Measurements from ENCODE around the gene SEC11A. TPM values are rescaled to one million over a fixed set of nuclear protein-coding genes. Genes with fewer than 3 reads are reported as not detected.
A peak's percentile ranks its signal among the peaks of the same experiment; 100 is the strongest.

Gene SEC11A
- total RNA-seq, 1 experiment from 2014 or later = 104 TPM

GRCh38 chr15:84661001-84661400, 54.9 kb downstream of the SEC11A start:
- H3K4me1 ChIP-seq (ENCODE audit: insufficient read depth, low read length, poor library complexity, severe bottlenecking) = peaks cover 16% of the 10 kb centered on the region

GRCh38 chr15:84659904-84660781, 55.8 kb downstream of the SEC11A start:
- peaks cover 16% of the 10 kb centered on the region for H3K4me1 ChIP-seq (ENCODE audit: insufficient read depth, low read length, poor library complexity, severe bottlenecking)
- H3K27ac ChIP-seq (ENCODE audit: low read depth, low read length, poor library complexity, severe bottlenecking) = no peak overlapping the region
- no peak overlapping the region for H3K4me3 ChIP-seq (ENCODE audit: low read depth, low read length, poor library complexity, severe bottlenecking)
- intact Hi-C loops (cut with micrococcal nuclease; ENCODE audit: unreplicated experiment) = no loop called here
- no peak for DNase-seq (ENCODE audit: low spot score)
- ChIA-PET CTCF (no interaction called here), POLR2A (ENCODE audit: low non-redundant PET) (interaction anchor here (0.5 kb wide), 1 partner anchor 26 kb away, joined by 9 read pairs; no protein-coding TSS in a partner anchor)
- H3K27me3 ChIP-seq (replicated peaks; ENCODE audit: insufficient read depth, low read depth, low read length, poor library complexity) = no peaks in the 10 kb centered on the region
- no peaks in the 10 kb centered on the region for H3K36me3 ChIP-seq (ENCODE audit: insufficient read depth, low read length, poor library complexity, severe bottlenecking)
- TF ChIP-seq EZH2 (IDR thresholded peaks at IDR 0.05; ENCODE audit: borderline replicate concordance, low read depth, low read length, poor library complexity, severe bottlenecking) = no peak
- no peak for TF ChIP-seq CTCF (conservative IDR thresholded peaks at IDR 0.05; ENCODE audit: low read depth, low read length)
- no TSS peak for BruUV-seq (replicated peaks)
- no peaks in the 10 kb centered on the region for H3K9me3 ChIP-seq (ENCODE audit: low read depth, low read length, poor library complexity, severe bottlenecking)

More at GRCh38 chr15:84661001-84661400, 54.9 kb downstream of the SEC11A start:
- Histone ChIP-seq H3K36me3 (ENCODE audit: insufficient read depth, low read length, poor library complexity, severe bottlenecking) (peaks cover 4% of the 10 kb centered on the region), H3K27ac (ENCODE audit: low read depth, low read length, poor library complexity, severe bottlenecking) (no peak overlapping the region), H3K9me3 (ENCODE audit: low read depth, low read length, poor library complexity, severe bottlenecking) (no peaks in the 10 kb centered on the region), H3K27me3 (replicated peaks; ENCODE audit: insufficient read depth, low read depth, low read length, poor library complexity) (no peaks in the 10 kb centered on the region), H3K4me3 (ENCODE audit: low read depth, low read length, poor library complexity, severe bottlenecking) (no peak overlapping the region)
- ChIA-PET POLR2A (ENCODE audit: low non-redundant PET) (no interaction called here), CTCF (no interaction called here)
- no peak for DNase-seq (ENCODE audit: low spot score)
- TF ChIP-seq CTCF (conservative IDR thresholded peaks at IDR 0.05; ENCODE audit: low read depth, low read length) (no peak), EZH2 (IDR thresholded peaks at IDR 0.05; ENCODE audit: borderline replicate concordance, low read depth, low read length, poor library complexity, severe bottlenecking) (no peak)
- intact Hi-C loops (cut with micrococcal nuclease; ENCODE audit: unreplicated experiment) = no loop called here
- BruUV-seq (replicated peaks) = no TSS peak

GRCh38 chr15:84658788-84659411, 57.0 kb downstream of the SEC11A start:
- no peaks in the 10 kb centered on the region for H3K27me3 ChIP-seq (replicated peaks; ENCODE audit: insufficient read depth, low read depth, low read length, poor library complexity)
- no peaks in the 10 kb centered on the region for H3K9me3 ChIP-seq (ENCODE audit: low read depth, low read length, poor library complexity, severe bottlenecking)
- no peaks in the 10 kb centered on the region for H3K36me3 ChIP-seq (ENCODE audit: insufficient read depth, low read length, poor library complexity, severe bottlenecking)
- TF ChIP-seq CTCF (conservative IDR thresholded peaks at IDR 0.05; ENCODE audit: low read depth, low read length) (no peak), EZH2 (IDR thresholded peaks at IDR 0.05; ENCODE audit: borderline replicate concordance, low read depth, low read length, poor library complexity, severe bottlenecking) (no peak)
- DNase-seq (ENCODE audit: low spot score) = no peak
- intact Hi-C loops (cut with micrococcal nuclease; ENCODE audit: unreplicated experiment) = no loop called here
- no peak overlapping the region for H3K27ac ChIP-seq (ENCODE audit: low read depth, low read length, poor library complexity, severe bottlenecking)
- BruUV-seq (replicated peaks) = no TSS peak
- H3K4me3 ChIP-seq (ENCODE audit: low read depth, low read length, poor library complexity, severe bottlenecking) = peak overlapping the region; percentile 62
- peaks cover 16% of the 10 kb centered on the region for H3K4me1 ChIP-seq (ENCODE audit: insufficient read depth, low read length, poor library complexity, severe bottlenecking)
- CTCF ChIA-PET = interaction anchor here (0.8 kb wide), 1 partner anchor 41 kb away, joined by 4 read pairs; no protein-coding TSS in a partner anchor
- POLR2A ChIA-PET (ENCODE audit: low non-redundant PET) = no interaction called here

Data from A673 (cell line).